NK-92 treated with Interleukin-12 subunit alpha and Interleukin-12 subunit beta, amount 100 ng/mL, for 24 hours (cell line): ENCODE measurements around the gene SUGT1.
"Not testable (repeated sequence)": the region's sequence is repeated elsewhere in the genome, so short reads cannot be mapped to it uniquely, and the experiment has no call there.

Experiments used
- DNase-seq: peaks from one replicate; lab custom pipeline; 2025; lab: John Stamatoyannopoulos, UW

The SUGT1 gene

DNA sequence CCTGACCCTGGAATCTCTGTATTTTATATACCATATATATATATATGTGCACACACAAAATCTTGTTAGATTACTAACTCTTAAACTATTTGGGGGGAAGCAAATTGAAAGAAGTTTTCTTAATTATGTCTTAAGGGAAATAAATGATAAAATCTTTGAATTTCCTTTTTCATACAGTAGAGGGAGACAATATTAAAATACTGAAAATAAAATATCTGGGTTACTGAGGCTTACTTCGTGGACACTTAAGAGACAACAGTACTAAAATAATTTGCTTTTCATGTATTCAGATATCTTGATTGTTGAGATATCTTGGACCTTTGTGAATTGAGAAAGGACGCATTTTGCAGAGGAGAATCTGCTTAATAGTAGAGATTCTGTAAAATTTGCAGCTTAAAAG, 17.0 kb downstream of the SUGT1 start:
- no peak for DNase-seq

GRCh38 chr13:52670726-52671125, 18.1 kb downstream of the SUGT1 start:
- no peak for DNase-seq

DNA sequence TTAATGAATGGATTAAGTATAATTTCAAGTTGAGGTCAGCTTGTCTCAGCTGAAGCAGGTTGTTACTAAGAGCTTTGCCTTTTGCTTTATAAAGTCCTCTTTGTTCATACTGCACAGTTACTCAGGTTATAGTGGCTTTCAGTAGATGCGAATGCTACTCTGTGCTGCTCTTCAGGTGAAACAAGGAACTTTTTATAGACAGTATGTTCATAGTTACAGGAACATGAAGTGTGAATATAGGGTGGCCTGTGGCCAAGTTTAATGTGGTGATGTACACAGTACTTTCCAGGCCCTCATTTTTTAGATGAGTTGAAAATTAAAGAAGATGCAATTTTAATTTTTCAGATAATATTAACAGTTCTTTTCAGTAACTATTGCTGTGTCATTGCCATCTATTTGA, 20.8 kb downstream of the SUGT1 start:
- no peak for DNase-seq

DNA sequence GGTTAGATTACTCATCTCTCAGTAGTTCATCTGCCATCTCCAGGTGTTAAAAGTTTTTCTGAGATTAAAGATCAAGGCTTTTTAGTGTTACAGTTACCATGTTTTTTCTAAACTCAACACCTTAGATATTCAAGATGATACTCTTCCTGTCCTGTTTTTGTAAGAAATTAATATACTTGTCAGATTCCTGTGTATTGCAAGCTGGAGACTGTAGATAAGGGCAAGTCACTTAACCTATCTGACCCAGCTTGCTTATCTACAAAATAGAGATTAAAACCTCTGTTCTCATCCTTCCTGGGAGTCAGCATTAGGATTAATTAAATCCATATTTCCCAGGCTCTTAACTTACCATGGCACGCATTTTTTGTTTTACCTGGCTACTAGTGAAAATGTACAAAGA, 25.2 kb downstream of the SUGT1 start:
- no peak for DNase-seq

DNA sequence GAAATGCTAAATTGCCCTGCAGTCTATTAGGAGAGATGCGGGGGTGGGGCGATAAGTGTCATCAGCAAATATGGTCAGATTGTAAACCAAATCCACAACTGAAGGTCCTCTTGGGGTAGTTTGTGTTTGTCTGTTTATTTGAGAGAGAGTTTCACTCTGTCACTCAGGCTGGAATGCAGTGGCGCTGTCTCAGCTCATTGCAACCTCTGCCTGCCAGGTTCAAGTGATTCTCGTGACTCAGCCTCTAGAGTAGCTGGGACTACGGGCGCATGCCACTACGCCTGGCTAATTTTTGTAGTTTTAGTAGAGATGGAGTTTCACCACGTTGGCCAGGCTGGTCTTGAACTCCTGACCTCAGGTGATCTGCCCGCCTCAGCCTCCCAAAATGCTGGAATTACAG, 33.2 kb downstream of the SUGT1 start:
- not testable (repeated sequence) for DNase-seq

DNA sequence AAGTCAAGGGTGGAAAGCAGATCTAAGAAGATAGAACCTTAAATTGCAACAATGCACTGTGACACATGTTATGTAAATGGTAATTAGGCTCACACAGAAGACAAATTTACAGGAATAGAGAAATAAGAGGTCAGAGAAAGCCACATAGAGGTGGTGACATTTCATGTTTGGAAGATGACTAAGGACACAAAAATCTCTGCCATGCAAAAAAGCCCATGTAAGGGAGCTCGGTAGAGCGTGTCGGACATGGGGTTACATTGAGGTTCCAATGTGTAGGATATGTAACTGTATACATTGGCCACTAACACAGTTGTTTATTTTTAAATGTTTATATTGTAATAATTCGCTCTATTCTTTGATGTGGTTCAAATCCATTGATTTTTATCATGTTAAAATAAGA, 33.7 kb downstream of the SUGT1 start:
- no peak for DNase-seq

- no peak for DNase-seq
Observed at GRCh38 chr13:52695856-52696255, 43.2 kb downstream of the SUGT1 start.

DNA sequence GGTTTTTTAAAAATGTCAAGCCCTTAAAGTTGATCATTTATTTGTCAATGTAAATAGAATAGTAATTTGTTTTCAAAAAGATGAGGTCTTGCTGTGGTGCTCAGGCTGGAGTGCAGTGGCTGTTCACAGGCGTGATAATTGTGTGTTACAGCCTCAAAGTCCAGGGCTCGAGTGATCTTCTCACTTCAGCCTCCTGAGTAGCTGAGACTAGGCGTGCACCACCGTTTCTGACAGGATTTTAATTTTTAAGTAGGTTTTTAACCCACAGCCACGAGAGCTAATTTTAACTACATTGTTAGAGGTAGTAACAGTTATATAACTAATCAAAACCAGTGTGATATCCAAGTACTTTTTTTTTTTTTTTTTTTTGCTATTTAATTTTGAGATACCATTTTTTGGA, 43.9 kb downstream of the SUGT1 start:
- no peak for DNase-seq

DNA sequence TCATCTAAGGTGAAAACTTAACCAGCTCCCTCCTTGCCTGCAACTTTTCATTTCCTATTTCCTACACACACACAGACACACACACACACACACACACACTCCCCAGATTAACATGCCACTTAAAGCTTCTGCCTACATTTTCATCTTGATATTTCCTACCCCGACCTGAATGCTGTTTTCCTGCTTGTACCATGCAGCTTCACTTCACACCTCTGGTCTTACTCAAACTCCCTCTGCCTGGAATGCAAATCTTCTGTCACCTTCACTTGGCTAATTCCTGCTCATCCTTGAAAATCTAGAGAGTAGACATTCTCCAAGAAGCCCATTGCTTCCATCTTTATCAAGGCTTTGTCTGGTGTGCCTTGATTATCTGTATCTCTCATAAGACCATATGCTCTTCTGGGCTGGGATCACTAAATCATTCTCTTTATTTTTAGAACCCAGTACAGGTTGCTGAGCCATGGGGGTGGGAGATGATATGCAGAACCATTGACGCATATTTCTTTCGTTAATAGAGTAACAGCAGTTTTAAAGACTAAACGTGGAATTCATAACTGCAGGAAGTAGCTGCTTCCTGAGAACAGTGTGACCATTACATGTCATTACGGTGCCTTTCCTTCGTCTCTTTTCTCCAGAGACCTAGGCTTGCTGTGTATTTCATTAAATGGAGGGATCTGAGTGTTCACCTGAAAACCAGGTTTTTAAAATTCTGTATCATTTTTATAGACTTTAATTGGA, 49.3 kb downstream of the SUGT1 start:
- no peak for DNase-seq

- DNase-seq = no peak
Observed at GRCh38 chr13:52703482-52703881, 50.8 kb downstream of the SUGT1 start.

DNA sequence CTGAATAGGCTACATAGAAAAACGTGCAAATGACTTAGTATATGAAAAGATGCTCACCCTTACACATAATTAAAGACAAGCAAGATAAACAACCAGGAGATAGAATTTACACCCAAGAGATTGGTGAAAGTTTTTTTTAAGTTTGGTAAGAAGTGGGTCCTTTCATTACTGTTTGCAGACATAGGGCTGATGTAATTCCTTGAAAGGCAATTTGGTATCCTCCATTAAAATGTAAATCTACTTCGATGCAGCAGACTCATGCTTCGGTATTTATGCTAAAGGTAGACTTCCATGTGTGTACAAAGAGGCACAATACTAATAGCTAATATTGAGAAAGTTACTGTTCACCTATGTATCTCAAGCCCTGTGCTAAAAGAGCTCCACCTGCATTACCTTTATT, 53.4 kb downstream of the SUGT1 start:
- no peak for DNase-seq

DNA sequence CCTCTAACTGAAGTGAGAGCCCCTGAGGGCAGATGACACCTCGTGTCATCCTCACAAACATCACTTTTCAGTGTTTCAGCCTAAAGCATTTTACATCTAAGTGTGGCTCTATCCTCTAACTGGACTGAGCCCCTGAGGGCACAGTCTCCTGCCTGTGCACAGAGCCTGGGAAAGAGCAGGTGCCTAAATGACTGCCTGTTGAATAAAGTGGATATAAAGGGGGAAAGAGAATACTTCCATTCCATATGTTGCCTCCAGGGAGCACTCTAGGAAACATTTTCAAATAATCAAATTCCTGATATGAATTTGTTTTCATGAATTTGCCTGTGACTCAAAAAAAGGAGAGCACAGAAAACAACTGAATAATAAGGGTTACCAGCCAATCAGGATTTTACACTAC, 54.7 kb downstream of the SUGT1 start:
- DNase-seq = no peak

DNA sequence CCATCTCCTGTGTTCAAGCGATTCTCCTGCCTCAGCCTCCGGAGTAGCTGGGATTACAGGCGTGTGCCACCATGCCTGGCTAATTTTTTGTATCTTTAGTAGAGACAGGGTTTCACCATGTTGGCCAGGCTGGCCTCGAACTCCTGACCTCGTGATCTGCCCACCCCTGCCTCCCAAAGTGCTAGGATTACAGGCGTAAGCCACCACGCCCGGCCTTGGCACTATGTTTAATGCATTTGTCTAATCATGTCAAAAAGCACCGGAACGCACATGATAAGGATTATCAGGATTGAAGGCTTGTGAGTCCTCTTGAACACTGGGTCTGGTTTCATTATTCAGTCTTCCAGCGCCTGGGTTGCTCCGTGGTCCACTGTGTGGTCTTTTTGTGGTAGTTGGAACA, 55.6 kb downstream of the SUGT1 start:
- DNase-seq = not testable (repeated sequence)

- no peak for DNase-seq
Observed at GRCh38 chr13:52711286-52711685, 58.6 kb downstream of the SUGT1 start.

- DNase-seq = no peak
Observed at GRCh38 chr13:52712385-52712784, 59.7 kb downstream of the SUGT1 start.

DNA sequence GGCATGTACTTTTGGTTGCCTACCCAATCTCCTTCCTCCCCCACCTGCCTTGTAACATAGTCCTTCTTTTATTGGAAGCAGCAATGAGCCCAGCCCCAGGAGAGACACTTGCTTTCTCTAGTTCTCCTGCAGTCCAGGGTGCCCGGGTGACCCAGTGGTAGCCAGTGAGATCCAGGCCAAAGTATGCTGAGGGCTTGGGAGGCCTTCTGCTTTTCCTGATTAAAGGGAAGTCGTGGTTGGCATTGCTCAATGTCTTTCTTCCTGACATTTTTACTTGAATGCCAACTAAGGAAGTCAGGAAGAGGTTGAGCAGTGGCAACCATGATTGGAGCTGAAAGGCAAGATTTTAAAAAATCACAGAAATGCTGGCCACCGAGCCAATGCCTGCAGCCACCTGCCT, 61.3 kb downstream of the SUGT1 start:
- DNase-seq = no peak

DNA sequence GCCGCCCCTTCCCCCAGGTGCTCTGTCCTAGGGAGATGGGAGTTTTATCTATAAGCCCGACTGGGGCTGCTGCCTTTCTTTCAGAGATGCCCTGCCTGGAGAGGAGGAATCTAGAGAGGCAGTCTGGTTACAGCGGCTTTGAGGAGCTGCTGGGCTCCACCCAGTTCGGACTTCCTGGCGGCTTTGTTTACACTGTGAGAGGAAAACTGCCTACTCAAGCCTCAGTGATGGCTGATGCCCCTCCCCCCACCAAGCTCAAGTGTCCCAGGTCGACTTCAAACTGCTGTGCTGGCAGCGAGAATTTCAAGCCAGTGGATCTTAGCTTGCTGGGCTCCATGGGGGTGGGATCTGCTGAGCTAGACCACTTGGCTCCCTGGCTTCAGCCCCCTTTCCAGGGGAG, 68.3 kb downstream of the SUGT1 start:
- not testable (repeated sequence) for DNase-seq

DNA sequence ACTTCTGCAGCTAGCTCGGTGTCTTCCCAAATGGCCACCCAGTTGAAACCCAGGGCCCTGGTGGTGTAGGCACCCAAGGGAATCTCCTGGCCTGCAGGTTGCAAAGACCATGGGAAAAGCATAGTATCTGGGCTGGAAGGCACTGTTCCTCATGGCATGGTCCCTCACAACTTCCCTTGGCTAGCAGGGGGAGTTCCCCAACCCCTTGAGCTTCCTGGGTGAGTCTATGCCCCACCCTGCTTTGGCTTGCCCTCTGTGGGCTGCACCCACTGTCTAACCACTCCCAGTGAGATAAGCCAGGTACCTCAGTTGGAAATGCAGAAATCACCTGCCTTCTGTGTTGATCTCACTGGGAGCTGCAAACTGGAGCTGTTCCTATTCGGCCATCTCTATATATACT, 68.7 kb downstream of the SUGT1 start:
- DNase-seq = not testable (repeated sequence)

DNA sequence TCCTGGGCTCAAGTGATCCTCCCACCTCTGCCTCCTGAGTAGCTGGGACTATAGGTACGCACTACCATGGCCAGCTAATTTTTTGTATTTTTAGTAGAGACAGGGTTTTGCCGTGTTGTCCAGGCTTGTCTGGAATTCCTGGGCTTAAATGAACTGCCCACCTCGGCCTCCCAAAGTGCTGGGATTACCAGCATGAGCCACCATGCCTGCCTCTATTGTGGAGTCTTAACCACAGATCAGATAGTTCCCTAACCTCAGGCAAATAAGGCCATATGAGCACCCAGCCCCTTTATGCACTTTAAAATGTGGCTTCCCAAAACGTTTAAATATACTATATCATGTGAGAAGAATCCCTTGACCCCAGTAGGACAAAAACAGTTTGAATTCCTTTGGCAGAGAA, 70.5 kb downstream of the SUGT1 start:
- DNase-seq = no peak

GRCh38 chr13:52725302-52725701, 72.7 kb downstream of the SUGT1 start:
- no peak for DNase-seq

GRCh38 chr13:52726258-52726657, 73.6 kb downstream of the SUGT1 start:
- DNase-seq = no peak

GRCh38 chr13:52734075-52734623, 81.5 kb downstream of the SUGT1 start:
- no peak for DNase-seq

DNA sequence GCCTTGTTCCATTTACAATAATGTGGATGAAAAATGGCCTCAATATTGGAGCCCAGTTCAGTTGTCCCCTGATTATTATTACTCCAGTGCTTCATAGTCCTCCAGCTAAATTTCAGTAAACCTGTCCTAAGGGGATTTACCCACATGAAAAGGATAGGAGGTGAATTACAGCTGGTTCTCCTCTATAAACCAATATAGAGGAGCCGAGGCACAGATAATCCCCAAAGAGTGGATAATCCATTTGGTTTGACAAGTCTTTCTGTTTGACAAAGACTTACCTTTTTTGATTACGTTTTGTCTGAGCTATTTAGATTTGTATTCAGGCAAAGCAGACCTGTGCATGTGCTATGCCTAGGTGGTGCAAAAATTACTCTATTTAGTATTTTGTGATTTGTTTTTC, 84.3 kb downstream of the SUGT1 start:
- DNase-seq = no peak

GRCh38 chr13:52737451-52737850, 84.8 kb downstream of the SUGT1 start:
- no peak for DNase-seq
